HG03097 (cell line): ENCODE results near the gene NID1.
A peak's percentile ranks its signal among the peaks of the same experiment; 100 is the strongest.
"Not testable (repeated sequence)": the region's sequence is repeated elsewhere in the genome, so short reads cannot be mapped to it uniquely, and the experiment has no call there.

Experiments
- ATAC-seq: cut with Tn5 transposase; IDR thresholded peaks from one replicate; pipeline ENCODE4 v1.9.1; 2021; ENCODE audit not compliant: unreplicated experiment, low FRiP score

Gene NID1

DNA sequence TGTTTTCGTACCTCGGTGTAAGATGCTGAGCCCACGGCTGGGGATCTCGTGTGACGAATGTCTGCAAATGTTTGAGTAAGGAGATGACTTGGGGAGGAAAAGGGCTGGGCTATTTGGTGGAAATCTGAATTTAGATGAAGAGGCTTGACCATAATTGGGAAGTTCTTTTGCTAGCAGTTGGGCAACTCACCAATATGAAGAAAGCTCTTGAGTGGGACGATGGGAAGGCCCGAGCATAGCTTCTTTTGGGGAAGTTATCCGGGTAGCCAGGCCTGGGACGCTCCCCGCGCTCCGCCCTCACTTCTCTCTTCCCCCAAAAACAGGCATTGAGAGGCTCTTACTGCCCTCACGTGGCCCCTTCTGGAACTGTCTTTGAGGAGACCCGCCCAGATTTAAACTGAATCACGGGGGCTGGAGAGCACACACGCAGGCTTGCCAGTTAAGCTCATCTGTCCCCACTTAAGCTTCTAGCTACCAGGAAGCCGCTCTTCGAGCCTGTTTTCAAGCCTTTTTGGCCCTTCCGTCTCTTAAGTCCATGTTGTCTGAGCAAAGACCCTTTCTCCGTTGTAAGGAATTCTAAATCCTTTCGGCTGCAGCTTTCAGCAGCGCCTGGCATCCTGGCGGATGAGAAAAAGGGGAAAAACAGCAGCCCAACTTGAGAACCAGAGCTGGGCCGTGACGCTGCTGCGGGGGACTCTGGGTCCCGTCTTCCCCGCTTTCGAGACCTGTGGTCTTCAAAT is 93.1 kb downstream of the NID1 start:
- ATAC-seq = peak; percentile 94

DNA sequence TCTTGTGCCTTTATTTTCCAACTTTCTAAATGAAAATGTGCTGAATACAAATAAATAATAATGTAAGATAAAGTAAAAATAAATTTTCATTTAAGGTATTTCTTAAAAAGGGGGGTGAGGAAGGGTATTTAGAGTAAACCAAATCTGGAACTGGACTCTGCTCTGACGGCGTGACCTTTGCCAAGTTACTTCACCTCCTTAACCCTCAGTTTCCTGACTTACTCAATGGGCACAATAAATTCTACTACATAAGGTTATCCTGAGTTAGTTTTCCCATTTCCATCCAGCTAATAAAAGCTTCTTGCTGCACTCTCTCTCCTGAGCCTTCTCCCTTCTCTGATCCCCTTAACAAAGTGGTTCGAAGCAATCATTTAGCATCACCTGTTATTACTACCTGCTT is 93.9 kb downstream of the NID1 start:
- ATAC-seq = no peak

DNA sequence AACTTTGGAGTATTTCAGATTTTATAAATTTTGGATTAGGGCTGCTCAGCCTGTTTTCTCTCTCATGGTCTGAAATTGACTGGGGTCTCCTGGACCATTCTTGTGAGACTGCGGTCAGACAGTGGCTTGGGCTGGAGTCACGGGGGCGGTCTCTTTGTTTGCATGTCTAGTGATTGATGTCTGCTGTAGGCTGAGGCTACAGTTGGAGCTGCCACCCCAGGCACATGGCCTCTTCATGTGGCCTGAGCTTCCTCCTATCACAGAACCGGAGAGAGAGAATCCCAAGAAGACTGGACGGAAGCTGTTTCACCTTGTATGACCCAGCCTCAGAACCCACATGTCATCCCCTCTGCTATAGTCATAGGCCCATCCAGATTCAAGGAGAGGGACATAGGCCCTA is 96.1 kb downstream of the NID1 start:
- ATAC-seq = no peak

DNA sequence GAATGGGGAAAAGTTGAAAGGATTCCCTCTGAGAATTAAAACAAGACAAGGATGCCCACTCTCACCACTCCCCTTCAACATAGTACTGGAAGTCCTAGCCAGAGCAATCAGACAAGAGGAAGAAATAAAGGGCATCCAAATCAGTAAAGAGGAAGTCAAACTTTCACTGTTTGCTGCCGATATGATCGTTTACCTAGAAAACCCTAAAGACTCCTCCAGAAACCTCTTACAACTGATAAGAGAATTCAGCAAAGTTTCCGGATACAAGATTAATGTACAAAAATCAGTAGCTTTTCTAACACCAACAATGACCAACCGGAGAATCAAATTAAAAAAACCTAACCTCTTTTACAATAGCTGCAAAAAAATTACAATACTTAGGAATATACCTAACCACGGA is 98.8 kb downstream of the NID1 start:
- ATAC-seq = not testable (repeated sequence)

DNA sequence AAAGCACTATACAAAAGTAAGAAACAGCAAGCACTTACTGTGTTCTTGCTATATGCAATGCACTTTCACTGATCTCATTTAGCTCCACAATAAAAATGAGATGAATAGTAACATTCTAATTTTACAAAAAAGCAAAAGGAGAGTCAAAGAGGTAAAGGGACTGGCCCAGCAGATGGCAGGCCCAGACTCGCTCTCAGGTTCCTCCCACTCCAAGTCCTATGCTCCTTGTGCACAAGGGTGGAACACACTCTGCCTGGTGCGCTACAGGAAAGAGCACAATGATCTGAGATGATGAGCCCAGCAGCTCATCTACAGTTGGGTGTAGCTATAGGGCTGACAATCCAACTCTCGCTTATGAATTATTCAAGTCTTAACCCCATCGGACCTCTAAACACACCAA is 104.1 kb downstream of the NID1 start:
- no peak for ATAC-seq

DNA sequence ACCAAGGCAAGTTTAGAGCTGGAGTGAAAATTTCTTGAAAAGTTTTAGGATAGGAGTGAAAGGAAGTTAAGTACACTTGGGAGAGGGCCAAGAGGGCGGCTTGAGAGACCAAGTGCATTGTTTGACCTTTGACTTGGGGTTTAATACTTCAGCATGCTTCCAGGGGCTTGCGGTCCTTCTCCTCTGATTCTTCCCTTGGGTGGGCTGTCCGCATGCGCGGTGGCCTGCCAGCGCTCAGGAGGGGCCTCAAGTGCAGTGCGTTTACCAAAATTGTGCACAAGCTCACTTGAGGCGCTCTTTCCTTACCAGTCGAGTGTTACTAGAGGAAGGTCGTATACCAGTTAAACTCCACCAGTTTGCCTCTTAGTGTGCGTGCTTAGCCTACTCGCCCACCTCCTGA is 106.9 kb downstream of the NID1 start:
- ATAC-seq = no peak

DNA sequence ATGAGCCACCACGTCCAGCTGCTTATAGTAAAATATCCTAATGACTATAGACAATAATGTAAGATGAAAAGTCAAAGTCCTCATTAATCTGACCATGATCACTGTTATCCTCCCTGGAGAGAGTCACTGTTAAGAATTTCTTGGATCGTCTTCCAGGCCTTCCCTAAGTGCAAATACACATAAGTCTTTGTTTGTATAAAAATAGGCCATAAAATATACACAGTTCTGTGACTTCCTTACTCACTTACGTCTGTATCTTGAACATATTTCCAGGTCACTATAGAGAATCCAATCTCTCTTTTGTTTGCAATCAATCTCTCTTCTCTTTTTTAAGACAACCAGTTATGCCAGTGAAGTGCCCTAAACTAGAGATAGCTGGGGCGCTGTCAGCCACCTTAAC is 109.1 kb downstream of the NID1 start:
- no peak for ATAC-seq

DNA sequence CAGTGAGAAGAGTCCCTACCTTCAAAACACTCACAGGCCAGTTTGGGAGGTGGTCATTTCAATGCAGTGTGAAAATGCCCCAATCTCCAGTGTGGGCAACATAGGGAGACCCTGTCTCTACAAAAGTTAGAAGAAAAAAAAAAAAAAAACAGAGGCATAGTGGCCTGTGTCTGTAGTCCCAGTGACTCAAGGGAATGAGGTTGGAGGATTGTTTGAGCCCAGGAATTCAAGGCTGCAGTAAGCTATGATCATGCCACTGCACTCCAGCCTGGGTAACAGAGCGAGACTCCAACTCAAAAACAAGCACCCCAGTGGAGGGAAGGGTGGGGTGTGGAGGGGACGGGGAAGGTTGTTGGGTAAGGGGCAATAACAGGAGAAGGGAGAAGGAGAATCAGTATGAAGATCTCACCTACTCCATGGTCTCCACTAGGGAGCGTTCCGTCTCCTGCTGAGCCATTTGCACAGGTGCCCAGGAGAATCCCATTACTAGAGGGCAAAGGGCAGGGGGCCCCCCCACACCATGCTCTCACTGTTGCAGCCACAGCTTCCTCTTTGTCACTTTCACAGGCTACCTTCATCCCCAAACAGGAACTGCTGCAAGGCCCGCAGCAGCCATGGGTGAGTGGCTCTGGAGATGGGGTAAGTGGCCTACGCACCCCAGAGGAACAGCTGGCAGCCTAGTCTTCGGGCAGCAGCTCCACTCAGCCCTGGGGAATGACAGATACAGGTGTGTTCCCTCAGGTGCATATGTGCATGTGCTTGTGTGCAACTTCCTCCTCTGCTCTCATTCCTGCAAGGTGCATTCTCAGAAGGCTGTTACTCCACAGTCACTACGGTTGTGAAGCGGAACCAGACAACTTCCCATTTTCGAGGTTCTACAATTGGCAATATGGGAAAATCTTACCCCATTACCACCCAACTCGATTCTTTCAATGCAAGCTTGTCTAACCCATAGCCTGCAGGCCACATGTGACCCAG is 110.3 kb downstream of the NID1 start:
- peak; percentile 98 for ATAC-seq

DNA sequence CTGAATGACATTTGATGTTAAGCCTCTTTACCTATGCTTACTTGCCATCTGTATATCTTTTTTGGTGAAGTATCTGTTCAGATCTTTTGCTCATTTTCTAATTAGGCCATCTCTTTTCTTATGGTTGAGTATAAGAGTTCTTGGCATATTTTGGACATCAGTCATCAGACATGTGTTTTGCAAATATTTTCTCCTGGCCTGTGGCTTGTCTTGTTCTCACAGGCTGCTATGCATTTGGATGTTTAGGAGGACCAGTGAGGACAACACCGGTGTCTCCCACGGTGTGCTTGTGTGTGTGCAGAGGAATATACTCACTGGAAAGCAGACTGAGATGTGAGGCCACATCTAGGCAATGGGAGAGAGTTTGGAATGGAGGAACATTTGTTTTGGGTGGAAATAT is 111.1 kb downstream of the NID1 start:
- no peak for ATAC-seq

DNA sequence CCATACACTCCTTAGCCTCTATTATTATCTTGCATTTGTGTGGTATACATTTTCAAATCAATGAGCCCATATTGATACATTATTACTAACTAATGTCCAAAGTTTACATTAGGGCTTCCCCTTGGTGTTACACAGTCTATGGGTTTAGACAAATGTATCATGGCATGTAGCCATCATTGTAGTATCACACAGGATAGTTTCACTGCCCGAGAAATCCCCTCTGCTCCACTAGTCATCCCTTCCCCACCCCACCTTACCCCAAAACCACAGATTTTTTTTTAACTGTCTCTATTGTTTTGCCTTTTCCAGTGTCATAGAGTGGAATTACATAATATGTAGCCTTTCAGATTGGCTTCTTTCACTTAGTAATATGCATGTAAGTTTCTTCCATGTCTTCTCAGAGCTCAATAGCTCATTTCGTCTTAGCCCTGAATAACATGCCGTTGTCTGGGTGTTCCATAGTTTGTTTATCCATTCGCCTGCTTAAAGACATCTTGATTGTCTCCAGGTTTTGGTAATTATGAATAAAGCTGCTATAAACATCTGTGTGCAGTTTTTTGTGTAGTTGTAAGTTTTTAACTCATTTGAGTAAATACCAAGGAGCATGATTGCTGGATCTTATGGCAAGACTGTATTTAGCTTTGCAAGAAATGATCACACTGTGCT is 111.8 kb downstream of the NID1 start:
- peak; percentile 41 for ATAC-seq

DNA sequence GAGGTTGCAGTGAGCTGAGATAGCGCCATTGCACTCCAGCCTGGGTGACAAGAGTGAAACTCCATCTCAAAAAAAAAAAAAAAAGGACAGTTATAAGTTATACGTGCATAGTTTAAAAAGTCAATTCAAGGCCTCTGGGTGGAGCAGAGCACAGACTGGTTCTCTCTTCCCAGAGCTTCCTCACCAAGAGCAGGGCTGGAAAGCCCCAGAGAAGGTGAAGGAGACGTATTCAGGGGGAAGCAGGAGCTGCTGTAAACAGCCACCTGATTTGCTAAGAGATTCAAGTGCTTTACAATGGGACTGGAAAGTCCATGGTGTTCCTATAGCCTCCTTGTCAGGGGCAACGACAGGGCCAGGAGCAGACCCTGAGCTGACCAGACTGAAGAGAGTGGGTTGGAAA is 113.2 kb downstream of the NID1 start:
- ATAC-seq = no peak

DNA sequence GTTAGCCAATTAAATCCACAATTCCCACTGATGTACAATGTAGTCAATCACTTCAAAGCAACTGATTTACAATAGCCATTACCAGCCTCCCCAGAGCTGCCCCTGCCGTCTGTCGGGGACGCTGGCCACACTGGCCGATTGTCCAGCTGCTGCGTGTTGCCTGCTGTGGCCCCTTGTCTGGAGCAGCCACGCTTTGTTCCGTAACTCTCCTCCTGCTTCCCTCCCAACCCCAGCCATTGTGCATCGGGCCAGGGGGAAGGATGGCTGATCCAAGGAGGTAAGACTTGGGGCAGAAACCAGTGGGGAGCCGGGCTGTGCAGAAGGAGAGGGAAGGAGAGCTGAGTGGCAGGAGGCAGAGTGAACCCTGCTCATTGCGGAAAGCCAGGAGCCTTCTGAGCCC is 114.6 kb downstream of the NID1 start:
- no peak for ATAC-seq

DNA sequence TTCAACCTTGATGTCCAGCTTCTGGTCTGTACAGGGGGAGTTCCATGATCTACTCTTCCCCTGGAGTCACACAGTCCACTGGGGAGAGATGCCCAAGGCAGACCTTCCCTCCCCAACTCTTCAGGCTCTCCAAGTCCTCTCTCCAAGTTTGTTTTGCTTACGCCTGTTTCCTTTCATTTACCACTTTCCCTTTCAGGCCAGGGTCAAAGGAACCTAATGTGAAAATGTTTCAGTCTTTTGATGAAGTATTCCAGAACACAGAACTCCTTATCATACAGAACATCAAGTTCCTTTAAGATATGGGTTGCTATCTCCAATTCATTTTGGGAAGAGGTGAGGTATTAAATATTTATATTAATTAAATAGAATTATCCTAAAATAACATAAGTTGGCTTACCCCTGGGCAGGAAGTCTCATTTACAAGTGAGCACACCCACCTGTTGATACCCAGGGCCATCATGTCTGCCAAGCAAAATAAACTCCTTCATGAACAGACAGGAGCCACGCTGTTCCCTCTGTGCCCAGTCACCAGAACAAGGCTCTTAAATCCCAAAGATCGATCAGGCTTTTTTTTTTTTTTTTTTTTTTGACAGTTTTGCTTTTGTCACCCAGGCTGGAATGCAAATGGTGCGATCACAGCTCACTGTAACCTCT is 116.0 kb downstream of the NID1 start:
- ATAC-seq = no peak

DNA sequence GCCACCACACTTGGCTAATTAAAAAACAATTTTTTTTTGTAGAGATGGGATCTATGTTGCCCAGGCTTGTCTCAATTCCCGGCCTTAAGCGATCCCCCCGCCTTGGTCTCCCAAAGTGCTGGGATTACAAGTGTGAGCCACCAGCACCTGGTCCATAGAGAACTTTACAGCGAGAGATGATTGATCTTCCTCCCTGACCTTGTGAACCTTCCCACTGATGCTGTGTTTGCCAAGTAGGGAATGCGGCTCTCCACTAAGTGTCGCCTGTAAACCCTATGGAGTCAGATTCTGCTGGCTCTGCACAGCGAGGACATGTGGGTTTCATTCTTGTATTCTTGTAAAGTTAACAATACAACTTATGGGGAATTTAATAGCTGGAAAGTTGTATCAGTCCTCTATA is 116.9 kb downstream of the NID1 start:
- no peak for ATAC-seq

DNA sequence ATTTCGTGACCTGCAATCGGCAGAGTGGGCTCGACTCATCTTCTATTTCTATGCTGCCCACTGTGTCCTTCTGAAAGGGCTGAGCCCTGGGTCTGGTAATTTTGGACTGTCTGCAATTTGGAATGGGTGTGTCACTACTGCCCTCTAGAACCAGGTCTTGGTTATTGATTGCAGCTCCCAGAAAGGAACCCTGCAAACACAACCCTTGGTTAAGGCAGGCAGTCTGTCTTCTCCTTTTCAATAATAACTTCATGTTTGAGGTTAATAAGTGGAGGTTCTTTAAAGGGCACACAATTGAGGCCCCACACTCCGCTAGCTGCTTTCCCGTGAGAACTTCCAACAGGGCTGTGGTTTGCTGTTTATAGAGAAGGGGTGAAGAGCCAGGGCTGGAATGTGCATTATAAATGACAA is 118.3 kb downstream of the NID1 start:
- ATAC-seq = no peak

DNA sequence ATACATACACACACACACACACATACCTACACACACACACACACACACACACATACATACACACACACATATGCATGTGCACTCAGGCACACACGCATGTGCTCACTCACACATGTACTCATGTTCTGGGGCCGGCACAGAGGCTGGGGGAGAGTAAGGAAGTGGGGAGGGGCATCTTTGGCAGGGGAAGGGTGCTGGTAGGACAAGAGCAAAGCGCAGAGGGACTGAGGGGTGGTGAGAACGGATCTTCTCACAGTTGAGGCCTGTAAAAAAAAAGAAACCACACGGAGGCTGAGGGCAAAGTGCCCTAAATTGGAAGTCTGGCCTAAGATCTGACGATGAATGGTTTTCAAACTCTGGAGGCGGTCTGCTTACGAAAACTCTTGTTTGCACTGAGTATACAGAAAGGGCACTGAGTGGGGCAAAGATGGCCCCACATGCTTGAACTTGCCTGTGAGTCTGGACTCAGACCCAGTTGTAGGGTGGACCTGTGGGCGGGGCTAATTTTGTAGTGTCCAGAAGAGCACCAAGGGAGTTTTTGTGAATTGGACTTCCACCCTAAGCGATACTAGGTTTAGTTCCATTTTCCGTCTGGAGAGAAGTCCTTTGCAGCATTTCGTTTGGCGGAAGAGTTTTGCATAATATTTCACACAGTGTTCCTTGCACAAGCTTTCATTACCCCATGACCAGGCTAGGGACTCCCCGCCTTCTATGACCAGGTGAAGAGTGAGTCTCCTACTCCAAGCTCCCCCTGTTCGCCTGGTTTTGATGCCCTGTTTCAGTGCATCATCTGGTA is 118.9 kb downstream of the NID1 start:
- ATAC-seq = no peak

DNA sequence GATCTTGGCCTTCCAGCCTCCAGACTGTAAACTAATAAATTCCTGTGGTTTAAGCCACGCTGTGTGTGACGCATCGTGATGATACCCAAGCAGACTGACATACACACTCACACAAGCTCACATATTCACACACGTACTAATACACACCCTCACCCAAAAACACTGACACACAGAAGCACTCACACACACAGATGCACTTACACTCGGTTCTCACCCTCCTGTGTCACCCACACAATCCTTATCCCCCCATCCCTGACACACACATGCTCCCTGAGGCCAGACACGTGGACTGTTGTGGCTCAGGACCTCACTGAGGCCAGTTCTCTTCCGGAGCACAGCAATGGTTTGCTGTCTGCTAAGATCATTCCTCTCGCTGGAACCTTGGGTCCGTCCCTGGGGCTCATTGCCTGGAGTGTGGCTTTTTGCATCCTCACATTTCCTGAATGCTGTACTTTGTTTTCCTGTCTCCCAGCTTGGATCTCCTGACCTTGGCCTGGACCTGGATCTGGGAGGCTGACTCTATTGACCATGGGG is 121.2 kb downstream of the NID1 start:
- ATAC-seq = no peak

DNA sequence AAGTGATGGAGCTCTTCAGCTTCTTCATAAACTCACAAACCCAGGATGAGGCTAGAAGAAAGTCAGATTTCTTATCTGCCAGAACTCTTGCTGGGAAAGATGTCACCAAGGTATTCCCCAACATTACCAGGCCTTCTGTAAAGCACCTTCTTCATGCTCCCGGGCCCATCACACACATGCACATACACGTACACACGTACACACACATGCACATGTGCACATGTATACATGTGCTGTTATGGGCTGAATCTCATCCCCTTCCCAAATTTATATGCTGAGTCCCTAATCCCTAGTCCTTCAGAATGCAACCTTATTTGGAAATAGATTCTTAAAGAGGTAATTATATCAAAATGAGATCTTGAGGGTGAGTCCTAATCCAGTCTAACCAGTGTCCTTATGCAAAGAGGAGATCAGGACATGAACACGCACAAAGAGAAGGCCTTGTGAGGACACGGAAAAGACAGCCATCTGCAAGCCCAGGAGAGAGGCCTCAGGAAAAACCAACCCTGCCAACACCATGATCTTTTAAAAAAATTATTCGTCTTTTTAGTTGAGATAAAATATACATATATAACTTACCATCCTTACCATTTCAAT is 121.8 kb downstream of the NID1 start:
- no peak for ATAC-seq

DNA sequence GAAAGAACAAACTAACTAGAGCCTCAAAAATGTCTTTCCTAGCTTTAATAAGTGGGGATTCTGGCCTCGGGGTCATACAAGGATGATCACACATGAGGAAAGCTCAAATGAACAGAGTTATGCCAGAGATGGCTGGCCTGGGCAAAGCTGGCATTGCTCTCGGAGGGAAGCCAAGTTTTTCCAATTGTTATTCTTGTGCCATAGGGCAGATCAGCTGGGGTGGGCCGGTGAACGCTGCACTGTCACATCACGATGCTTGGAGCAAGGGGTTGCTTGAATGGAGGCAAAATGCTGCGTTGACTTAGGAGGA is 122.3 kb downstream of the NID1 start:
- no peak for ATAC-seq
